ENCODE data around the gene GSDMA. TPM values are rescaled to one million over a fixed set of nuclear protein-coding genes. Genes with fewer than 3 reads are reported as not detected.
A peak's percentile ranks its signal among the peaks of the same experiment; 100 is the strongest.

GSDMA gene
- polyA plus RNA-seq, 1 experiment, result not detected

- no peaks in the 10 kb centered on the region; the same call in 1 of the 2 replicates for H3K27me3 ChIP-seq (ENCODE audit: control insufficient read depth, insufficient read depth, low read length)
- no peak for DNase-seq (ENCODE audit: low read depth)
- no peak for TF ChIP-seq CTCF (IDR thresholded peaks at IDR 0.05; ENCODE audit: insufficient read depth, low read depth, low read length)
- no peak overlapping the region for H3K4me3 ChIP-seq (ENCODE audit: low read depth, low read length)
- ChIA-PET POLR2A (no interaction called here), CTCF (no interaction called here)
- H3K36me3 ChIP-seq (ENCODE audit: control insufficient read depth, insufficient read depth, low read length), result no peaks in the 10 kb centered on the region
Observed at GRCh38 chr17:39949028-39949427, 13.8 kb upstream of the GSDMA start.

GRCh38 chr17:39950871-39951348 is 11.9 kb upstream of the GSDMA start:
- Histone ChIP-seq H3K4me3 (ENCODE audit: low read depth, low read length) (no peak overlapping the region), H3K36me3 (ENCODE audit: control insufficient read depth, insufficient read depth, low read length) (no peaks in the 10 kb centered on the region), H3K27me3 (ENCODE audit: control insufficient read depth, insufficient read depth, low read length) (no peaks in the 10 kb centered on the region)
- DNase-seq (ENCODE audit: low read depth), result no peak
- TF ChIP-seq CTCF (IDR thresholded peaks at IDR 0.05; ENCODE audit: insufficient read depth, low read depth, low read length), result no peak
- ChIA-PET CTCF (interaction anchor here (1.2 to 1.5 kb wide), 2 partner anchors 8 to 29 kb away, joined by 4 to 5 read pairs; partner anchors contain the start of gene PSMD3), POLR2A (no interaction called here)

GRCh38 chr17:39951924-39952679 is 10.7 kb upstream of the GSDMA start:
- ChIA-PET POLR2A (no interaction called here), CTCF (interaction anchor here (0.5 to 1.0 kb wide), 2 partner anchors 12 to 23 kb away, joined by 3 to 4 read pairs; no protein-coding TSS in a partner anchor)

GRCh38 chr17:39952680-39953470 is 9.9 kb upstream of the GSDMA start:
- no peaks in the 10 kb centered on the region for H3K36me3 ChIP-seq (ENCODE audit: control insufficient read depth, insufficient read depth, low read length)
- TF ChIP-seq CTCF (IDR thresholded peaks at IDR 0.05; ENCODE audit: insufficient read depth, low read depth, low read length), result no peak
- H3K4me3 ChIP-seq (ENCODE audit: low read depth, low read length), result peak overlapping the region; percentile 40
- CTCF ChIA-PET, result interaction anchor here (1.0 to 2.7 kb wide), 3 partner anchors 13 to 27 kb away, joined by 3 to 22 read pairs (median 6); partner anchors contain the start of gene PSMD3
- DNase-seq (ENCODE audit: low read depth), result peak; percentile 72
- H3K27me3 ChIP-seq (ENCODE audit: control insufficient read depth, insufficient read depth, low read length), result no peaks in the 10 kb centered on the region
- POLR2A ChIA-PET, result interaction anchor here (0.5 kb wide), 1 partner anchor 163 kb away, joined by 3 read pairs; no protein-coding TSS in a partner anchor

More at GRCh38 chr17:39951924-39952679, 10.7 kb upstream of the GSDMA start:
- Histone ChIP-seq H3K27me3 (ENCODE audit: control insufficient read depth, insufficient read depth, low read length) (no peaks in the 10 kb centered on the region), H3K36me3 (ENCODE audit: control insufficient read depth, insufficient read depth, low read length) (no peaks in the 10 kb centered on the region), H3K4me3 (ENCODE audit: low read depth, low read length) (peak overlapping the region; percentile 27)
- no peak for TF ChIP-seq CTCF (IDR thresholded peaks at IDR 0.05; ENCODE audit: insufficient read depth, low read depth, low read length)
- no peak for DNase-seq (ENCODE audit: low read depth)

- Histone ChIP-seq H3K27me3 (ENCODE audit: control insufficient read depth, insufficient read depth, low read length) (no peaks in the 10 kb centered on the region), H3K36me3 (ENCODE audit: control insufficient read depth, insufficient read depth, low read length) (no peaks in the 10 kb centered on the region), H3K4me3 (ENCODE audit: low read depth, low read length) (peak overlapping the region; percentile 40)
- ChIA-PET POLR2A (no interaction called here), CTCF (interaction anchor here (2.0 to 2.7 kb wide), 3 partner anchors 14 to 81 kb away, joined by 6 to 22 read pairs (median 7); partner anchors contain the start of gene PSMD3)
- no peak for DNase-seq (ENCODE audit: low read depth)
- no peak for TF ChIP-seq CTCF (IDR thresholded peaks at IDR 0.05; ENCODE audit: insufficient read depth, low read depth, low read length)
Observed at GRCh38 chr17:39953471-39953888, 9.3 kb upstream of the GSDMA start.
